ENCODE results near the gene BRWD1. TPM values are rescaled to one million over a fixed set of nuclear protein-coding genes. Genes with fewer than 3 reads are reported as not detected.

The BRWD1 gene
- total and polyA plus RNA-seq, 2 of the 13 experiments (the other 11 are each of a cell fraction or from before 2014, with no cell fraction given), result 13.9 to 28.0 TPM

DNA sequence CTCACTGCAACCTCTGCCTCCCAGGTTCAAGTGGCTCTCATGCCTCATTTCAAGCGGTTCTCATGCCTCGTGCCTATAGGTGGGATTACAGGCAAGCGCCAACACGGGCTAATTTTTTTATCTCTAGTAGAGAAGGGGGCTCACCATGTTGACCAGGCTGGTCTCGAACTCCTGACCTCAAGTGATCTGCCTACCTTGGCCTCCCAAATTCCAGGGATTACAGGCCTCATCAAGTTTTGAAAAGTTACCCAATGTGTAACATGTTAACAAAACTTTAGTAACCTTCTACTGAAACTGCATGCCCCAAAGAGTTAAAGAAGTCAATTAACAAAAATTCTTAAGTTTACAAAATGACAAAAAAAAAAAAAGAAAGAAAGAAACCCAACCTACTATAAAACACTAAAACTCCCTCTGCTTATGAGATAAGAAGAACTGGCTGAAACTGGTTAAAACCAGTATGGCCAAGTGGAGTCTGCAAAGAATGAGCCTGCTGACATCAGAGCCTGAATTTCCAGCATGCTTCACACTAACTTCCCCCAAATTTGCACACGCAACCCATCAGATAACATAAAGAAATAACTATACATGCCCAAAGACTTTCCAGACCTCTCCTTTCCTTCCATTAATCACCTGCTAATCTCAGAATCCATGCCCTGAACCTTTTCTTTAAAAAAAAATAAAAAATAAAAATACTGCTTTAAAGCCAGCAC lies 104.7 kb downstream of the BRWD1 start:
- Histone ChIP-seq H3K4me1 (ENCODE audit: insufficient read depth, low read length) (no peaks in the 10 kb centered on the region), H3K4me2 (ENCODE audit: low read depth, low read length) (no peak overlapping the region), H4K20me1 (ENCODE audit: insufficient read depth, low read length) (no peaks in the 10 kb centered on the region), H3K36me3 (replicated peaks in 1 of 2; ENCODE audit: control insufficient read depth in 1 of 2, insufficient read depth in 2 of 2, low read length in 2 of 2) (peaks cover 12 to 60% of the 10 kb centered on the region in 2 experiments), H3K79me2 (ENCODE audit: insufficient read depth, low read length) (no peaks in the 10 kb centered on the region), H3K4me3 (replicated peaks in 1 of 3; ENCODE audit: insufficient read depth in 1 of 3, low read depth in 2 of 3, low read length in 3 of 3) (no peak overlapping the region), H3K27me3 (ENCODE audit: control insufficient read depth in 1 of 2, insufficient read depth in 2 of 2, low read length in 2 of 2) (no peaks in the 10 kb centered on the region), H3K9me3 (ENCODE audit: low read length) (no peaks in the 10 kb centered on the region), H2AFZ (ENCODE audit: low read length) (no peak overlapping the region), H3K9ac (ENCODE audit: insufficient read depth, low read depth, low read length) (no peak overlapping the region), H3K27ac (ENCODE audit: extremely low read length, insufficient read depth, low read length) (no peak overlapping the region)
- WGBS (ENCODE audit: low lambda C conversion rate), result 99% methylated on average over 6 of the region's 6 CpGs
- no TSS peak for BruUV-seq (replicated peaks)
- intact Hi-C loops (cut with micrococcal nuclease; ENCODE audit: unreplicated experiment), result no loop called here
- TF ChIP-seq MATR3 (CRISPR knock-in tag; IDR thresholded peaks at IDR 0.05) (no peak), ZNF776 (CRISPR knock-in tag; IDR thresholded peaks at IDR 0.05) (no peak), ZNF382 (CRISPR knock-in tag; IDR thresholded peaks at IDR 0.05; ENCODE audit: borderline replicate concordance) (no peak)
- in situ Hi-C loops (cut with HindIII; ENCODE audit: extremely low pct_ligation_motif_present, low pct_unique_long_range_greater_than_20kb), result no loop called here
- CTCF ChIA-PET (ENCODE audit: low intra/inter-chr PET ratio, low total read pairs), result no interaction called here
- no peak for FAIRE-seq
- POLR2A ChIA-PET, result no interaction called here
- DNase-seq (ENCODE audit: low spot score), result no peak
- no peak for ATAC-seq

DNA sequence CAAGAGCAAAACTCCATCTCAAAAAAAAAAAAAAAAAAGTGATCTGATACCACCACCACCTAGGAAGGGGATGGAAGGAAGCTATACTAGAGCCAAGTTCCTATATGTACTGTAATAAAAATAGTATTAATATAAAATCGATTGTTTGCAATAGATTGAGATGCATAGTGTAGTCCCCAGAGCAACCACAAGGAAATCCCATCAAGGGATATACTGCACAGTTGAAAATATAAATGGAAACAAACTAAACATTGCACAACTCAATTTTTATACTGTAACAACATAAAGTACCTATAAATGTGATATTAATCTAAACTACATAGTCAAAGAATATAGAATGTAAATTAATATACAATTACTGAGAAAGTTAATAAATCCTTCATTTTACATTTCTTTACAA lies 109.3 kb downstream of the BRWD1 start:
- no peaks in the 10 kb centered on the region for H4K20me1 ChIP-seq (ENCODE audit: insufficient read depth, low read length)
- ATAC-seq (no peak), FAIRE-seq (no peak), DNase-seq (ENCODE audit: low spot score) (no peak)
- no peaks in the 10 kb centered on the region for H3K79me2 ChIP-seq (ENCODE audit: insufficient read depth, low read length)
- ChIA-PET CTCF (ENCODE audit: low intra/inter-chr PET ratio, low total read pairs) (no interaction called here), POLR2A (interaction anchor here (1.3 kb wide), 1 partner anchor 20 kb away, joined by 3 read pairs; no protein-coding TSS in a partner anchor)
- no peak overlapping the region for H3K4me3 ChIP-seq (replicated peaks in 1 of 3; ENCODE audit: insufficient read depth in 1 of 3, low read depth in 2 of 3, low read length in 3 of 3)
- no peaks in the 10 kb centered on the region for H3K9me3 ChIP-seq (ENCODE audit: low read length)
- H3K4me2 ChIP-seq (ENCODE audit: low read depth, low read length), result no peak overlapping the region
- intact Hi-C loops (cut with micrococcal nuclease; ENCODE audit: unreplicated experiment), result no loop called here
- BruUV-seq (replicated peaks), result no TSS peak
- no peaks in the 10 kb centered on the region for H3K27me3 ChIP-seq (ENCODE audit: control insufficient read depth in 1 of 2, insufficient read depth in 2 of 2, low read length in 2 of 2)
- H3K4me1 ChIP-seq (ENCODE audit: insufficient read depth, low read length), result no peaks in the 10 kb centered on the region
- no peak overlapping the region for H2AFZ ChIP-seq (ENCODE audit: low read length)
- in situ Hi-C loops (cut with HindIII; ENCODE audit: extremely low pct_ligation_motif_present, low pct_unique_long_range_greater_than_20kb), result no loop called here
- H3K27ac ChIP-seq (ENCODE audit: extremely low read length, insufficient read depth, low read length), result no peak overlapping the region
- H3K36me3 ChIP-seq (replicated peaks in 1 of 2; ENCODE audit: control insufficient read depth in 1 of 2, insufficient read depth in 2 of 2, low read length in 2 of 2), result peaks cover 21 to 71% of the 10 kb centered on the region in 2 experiments
- WGBS (ENCODE audit: low lambda C conversion rate), result 29% methylated on average over 1 of the region's 1 CpG
- H3K9ac ChIP-seq (ENCODE audit: insufficient read depth, low read depth, low read length), result no peak overlapping the region
- TF ChIP-seq, protein P1, sequence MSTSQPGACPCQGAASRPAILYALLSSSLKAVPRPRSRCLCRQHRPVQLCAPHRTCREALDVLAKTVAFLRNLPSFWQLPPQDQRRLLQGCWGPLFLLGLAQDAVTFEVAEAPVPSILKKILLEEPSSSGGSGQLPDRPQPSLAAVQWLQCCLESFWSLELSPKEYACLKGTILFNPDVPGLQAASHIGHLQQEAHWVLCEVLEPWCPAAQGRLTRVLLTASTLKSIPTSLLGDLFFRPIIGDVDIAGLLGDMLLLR (CRISPR knock-in tag; IDR thresholded peaks at IDR 0.05), result no peak
- TF ChIP-seq HOXD1 (CRISPR knock-in tag; IDR thresholded peaks at IDR 0.05) (no peak), ZNF354B (CRISPR knock-in tag; IDR thresholded peaks at IDR 0.05) (no peak), MAFG (CRISPR knock-in tag; IDR thresholded peaks at IDR 0.05) (no peak), PRPF4 (IDR thresholded peaks at IDR 0.05; ENCODE audit: low read depth, low read length, poor library complexity, severe bottlenecking) (no peak), SP4 (CRISPR knock-in tag; IDR thresholded peaks at IDR 0.05) (no peak), SYNCRIP (IDR thresholded peaks at IDR 0.05; ENCODE audit: insufficient read depth, low read depth, low read length) (no peak), ZBTB20 (CRISPR knock-in tag; IDR thresholded peaks at IDR 0.05; ENCODE audit: borderline replicate concordance, low read depth) (no peak)
- TF ChIP-seq, protein P2, sequence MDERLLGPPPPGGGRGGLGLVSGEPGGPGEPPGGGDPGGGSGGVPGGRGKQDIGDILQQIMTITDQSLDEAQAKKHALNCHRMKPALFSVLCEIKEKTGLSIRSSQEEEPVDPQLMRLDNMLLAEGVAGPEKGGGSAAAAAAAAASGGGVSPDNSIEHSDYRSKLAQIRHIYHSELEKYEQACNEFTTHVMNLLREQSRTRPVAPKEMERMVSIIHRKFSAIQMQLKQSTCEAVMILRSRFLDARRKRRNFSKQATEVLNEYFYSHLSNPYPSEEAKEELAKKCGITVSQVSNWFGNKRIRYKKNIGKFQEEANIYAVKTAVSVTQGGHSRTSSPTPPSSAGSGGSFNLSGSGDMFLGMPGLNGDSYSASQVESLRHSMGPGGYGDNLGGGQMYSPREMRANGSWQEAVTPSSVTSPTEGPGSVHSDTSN (CRISPR knock-in tag; IDR thresholded peaks at IDR 0.05), result no peak
- TF ChIP-seq, protein P3, sequence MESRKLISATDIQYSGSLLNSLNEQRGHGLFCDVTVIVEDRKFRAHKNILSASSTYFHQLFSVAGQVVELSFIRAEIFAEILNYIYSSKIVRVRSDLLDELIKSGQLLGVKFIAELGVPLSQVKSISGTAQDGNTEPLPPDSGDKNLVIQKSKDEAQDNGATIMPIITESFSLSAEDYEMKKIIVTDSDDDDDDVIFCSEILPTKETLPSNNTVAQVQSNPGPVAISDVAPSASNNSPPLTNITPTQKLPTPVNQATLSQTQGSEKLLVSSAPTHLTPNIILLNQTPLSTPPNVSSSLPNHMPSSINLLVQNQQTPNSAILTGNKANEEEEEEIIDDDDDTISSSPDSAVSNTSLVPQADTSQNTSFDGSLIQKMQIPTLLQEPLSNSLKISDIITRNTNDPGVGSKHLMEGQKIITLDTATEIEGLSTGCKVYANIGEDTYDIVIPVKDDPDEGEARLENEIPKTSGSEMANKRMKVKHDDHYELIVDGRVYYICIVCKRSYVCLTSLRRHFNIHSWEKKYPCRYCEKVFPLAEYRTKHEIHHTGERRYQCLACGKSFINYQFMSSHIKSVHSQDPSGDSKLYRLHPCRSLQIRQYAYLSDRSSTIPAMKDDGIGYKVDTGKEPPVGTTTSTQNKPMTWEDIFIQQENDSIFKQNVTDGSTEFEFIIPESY (CRISPR knock-in tag; IDR thresholded peaks at IDR 0.05), result no peak
- TF ChIP-seq, protein P4, sequence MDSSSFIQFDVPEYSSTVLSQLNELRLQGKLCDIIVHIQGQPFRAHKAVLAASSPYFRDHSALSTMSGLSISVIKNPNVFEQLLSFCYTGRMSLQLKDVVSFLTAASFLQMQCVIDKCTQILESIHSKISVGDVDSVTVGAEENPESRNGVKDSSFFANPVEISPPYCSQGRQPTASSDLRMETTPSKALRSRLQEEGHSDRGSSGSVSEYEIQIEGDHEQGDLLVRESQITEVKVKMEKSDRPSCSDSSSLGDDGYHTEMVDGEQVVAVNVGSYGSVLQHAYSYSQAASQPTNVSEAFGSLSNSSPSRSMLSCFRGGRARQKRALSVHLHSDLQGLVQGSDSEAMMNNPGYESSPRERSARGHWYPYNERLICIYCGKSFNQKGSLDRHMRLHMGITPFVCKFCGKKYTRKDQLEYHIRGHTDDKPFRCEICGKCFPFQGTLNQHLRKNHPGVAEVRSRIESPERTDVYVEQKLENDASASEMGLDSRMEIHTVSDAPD (CRISPR knock-in tag; IDR thresholded peaks at IDR 0.05), result no peak
